ENCODE results near the gene DSG3.

Gene DSG3, protein sequence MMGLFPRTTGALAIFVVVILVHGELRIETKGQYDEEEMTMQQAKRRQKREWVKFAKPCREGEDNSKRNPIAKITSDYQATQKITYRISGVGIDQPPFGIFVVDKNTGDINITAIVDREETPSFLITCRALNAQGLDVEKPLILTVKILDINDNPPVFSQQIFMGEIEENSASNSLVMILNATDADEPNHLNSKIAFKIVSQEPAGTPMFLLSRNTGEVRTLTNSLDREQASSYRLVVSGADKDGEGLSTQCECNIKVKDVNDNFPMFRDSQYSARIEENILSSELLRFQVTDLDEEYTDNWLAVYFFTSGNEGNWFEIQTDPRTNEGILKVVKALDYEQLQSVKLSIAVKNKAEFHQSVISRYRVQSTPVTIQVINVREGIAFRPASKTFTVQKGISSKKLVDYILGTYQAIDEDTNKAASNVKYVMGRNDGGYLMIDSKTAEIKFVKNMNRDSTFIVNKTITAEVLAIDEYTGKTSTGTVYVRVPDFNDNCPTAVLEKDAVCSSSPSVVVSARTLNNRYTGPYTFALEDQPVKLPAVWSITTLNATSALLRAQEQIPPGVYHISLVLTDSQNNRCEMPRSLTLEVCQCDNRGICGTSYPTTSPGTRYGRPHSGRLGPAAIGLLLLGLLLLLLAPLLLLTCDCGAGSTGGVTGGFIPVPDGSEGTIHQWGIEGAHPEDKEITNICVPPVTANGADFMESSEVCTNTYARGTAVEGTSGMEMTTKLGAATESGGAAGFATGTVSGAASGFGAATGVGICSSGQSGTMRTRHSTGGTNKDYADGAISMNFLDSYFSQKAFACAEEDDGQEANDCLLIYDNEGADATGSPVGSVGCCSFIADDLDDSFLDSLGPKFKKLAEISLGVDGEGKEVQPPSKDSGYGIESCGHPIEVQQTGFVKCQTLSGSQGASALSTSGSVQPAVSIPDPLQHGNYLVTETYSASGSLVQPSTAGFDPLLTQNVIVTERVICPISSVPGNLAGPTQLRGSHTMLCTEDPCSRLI

DNA sequence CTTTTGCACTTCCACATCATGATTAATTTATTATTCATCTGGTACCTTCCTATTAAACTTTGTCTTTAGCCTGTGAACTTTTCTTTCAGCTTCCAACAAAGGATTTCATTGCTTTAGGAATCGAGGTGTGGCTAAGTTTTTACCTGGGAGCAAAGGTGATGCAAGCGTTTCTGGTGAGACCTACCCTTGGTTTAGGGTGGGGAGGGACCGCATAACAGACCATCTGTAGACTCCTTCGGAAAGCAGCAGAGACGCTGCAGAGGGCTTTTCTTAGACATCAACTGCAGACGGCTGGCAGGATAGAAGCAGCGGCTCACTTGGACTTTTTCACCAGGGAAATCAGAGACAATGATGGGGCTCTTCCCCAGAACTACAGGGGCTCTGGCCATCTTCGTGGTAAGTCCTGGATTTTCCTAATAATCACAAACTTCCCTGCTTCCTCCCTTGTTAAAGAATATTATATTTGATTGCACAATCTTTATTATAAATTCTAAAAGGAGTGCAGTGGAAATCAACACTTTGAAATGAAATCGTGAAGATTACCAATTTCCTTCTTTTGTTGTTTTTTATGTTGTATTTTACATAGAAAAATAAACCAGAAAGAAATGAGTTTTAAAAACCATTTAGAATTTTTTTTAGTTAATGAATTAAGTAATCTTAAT is at the start of gene DSG3:
TSS of gene DSG3 (plus strand) at position 212 of the 662 bp plus-strand sequence. CDS start at position 349, 137 bp downstream.
- DNase-seq (ENCODE audit: low spot score), result no peak

DNA sequence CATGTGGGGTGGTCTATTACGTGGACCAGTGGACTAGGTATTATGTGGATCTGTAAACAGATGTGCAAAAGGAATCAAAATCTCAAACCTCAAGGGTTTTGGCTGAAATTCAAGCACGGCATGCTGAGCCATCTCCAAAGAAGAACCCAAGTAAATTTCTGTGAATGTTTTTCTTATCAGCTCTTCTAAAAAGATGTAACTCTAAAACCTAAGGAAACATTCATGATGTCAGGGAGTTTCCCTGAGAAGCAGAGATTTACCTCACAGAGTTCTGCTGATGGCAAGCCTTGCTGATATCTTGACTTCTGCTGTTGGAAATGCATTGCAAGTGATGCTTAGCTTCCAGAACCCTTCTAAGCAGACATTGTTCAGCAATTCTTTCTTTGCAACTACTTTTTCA is 49.4 kb upstream of the DSG3 start:
- DNase-seq (ENCODE audit: low spot score), result no peak

DNA sequence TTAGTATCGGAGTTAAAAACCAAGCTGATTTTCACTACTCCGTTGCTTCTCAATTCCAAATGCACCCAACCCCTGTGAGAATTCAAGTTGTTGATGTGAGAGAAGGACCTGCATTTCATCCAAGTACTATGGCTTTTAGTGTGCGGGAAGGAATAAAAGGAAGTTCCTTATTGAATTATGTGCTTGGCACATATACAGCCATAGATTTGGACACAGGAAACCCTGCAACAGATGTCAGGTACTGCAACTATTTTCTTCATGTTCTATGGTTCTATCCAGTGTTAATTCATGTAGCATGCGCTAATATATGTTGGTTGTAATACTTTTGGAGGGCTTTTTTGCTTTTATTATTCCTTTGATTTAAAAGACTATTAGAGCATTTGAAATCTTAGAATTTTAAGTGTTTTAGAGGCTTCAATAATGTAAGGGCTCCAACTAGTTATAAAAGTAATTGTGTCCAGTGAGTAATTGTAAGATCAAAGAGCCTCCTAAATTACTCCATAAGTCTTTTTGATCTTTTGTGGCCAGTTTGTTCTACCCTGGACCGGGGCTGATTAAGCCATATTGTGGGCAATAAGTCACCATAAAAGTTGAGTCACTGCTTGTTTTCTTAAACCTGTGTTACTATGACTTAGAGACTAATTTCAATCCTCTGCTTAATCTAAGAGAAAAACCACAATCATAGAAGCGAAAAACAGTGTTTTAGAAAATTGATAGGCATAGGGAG is 48.1 kb upstream of the DSG3 start:
- DNase-seq (ENCODE audit: low spot score), result no peak

DNA sequence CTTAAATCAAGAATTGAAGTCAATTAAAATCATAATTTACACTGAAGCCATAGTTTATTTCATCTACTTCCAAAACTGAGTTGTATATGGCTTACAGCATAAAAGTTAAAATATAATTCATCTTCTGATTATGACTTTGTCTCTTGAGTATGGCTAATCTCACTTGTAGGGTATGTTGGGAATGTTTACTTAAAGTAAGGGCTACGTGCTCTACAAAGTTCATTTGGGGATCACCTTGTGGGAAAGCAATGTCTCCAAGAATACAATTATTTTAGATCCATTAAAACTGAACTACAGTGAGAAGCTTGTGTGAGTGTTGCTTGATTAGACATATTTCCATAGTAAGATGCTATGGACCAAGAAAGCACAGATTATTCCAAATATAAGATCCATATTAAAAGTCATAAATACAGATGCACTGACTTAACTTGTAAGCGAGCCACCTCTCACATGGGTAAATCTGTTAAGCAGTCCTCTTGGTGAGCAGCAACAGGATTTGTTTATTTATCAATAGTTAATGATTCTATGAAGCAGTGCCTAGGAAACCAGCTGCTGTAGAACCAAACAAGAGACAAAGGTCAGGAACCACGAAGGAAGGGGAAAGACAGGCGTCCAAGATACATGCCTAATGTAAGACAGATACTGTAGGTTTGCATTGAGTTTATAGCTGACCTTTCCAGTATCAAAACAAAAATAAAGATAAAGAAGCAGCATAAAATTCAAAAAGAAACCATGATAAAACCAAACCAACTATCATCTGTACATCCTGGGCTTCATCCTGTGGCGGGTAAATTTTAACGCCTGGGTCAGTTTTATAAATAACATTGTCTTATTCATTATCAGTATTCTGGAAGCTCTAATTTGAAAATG is 46.1 kb upstream of the DSG3 start:
- DNase-seq (ENCODE audit: low spot score), result no peak

DNA sequence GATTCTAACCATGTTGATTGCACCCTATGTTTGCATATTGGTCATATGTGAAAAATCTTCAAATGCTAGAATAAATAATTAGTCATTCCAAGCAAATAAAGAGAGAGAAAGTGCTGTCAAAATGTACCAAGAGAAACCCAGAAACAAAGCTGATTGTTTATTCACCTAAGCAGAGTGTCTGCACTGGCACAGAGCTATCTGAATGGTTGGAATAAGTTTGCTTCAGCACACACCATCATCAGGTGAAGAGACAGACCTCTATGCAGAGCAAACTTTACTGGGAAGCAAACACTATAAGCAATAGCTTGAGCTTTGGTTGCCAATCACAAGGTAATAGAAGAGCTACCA is 45.5 kb upstream of the DSG3 start:
- DNase-seq (ENCODE audit: low spot score), result no peak

DNA sequence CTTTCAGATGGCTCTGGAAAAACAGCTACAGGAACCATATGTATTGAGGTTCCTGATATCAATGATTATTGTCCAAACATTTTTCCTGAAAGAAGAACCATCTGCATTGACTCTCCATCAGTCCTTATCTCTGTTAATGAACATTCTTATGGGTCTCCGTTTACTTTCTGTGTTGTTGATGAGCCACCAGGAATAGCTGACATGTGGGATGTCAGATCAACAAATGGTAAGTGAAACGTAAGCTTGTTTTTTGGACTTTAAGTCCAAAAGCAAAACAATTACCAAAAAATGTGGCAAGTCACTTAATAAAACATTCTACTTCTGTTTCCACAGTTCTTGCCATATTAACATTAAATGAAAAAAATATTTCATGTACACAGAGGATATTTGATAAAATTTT is 44.1 kb upstream of the DSG3 start:
- no peak for DNase-seq (ENCODE audit: low spot score)

DNA sequence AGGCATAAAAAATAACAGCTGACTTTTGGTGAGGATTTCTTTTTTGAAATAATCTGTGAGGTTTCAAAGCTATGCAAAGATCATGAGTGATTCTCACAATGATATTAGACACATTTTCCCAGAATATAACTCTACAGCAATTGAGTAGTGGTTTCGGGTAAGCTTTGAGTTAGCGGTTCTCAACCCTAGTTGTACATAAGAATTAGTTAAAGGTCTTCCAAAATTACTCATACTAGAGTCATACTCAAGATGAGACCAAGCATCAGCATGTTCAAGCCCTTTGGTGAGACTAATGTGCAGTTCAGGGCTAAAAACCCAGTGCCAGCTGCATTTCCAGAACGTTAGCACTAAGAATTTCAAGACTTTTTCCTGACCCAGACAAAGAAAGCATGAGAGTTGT is 39.9 kb upstream of the DSG3 start:
- no peak for DNase-seq (ENCODE audit: low spot score)

DNA sequence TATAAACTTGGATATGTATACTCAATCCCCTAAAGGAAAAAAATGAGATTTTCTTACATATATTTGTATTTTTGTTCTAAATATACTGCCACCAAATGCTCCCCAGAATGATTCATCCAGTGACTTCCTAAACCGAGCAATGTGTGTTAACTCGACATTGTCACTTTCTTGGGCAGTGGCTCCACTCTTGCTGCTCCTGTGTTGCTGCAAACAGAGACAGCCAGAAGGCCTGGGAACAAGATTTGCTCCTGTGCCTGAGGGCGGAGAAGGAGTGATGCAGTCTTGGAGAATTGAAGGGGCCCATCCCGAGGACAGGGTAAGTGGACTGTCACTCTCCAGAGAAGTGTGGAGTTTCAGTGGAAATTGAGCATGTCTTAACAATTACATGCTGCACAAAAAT is 38.3 kb upstream of the DSG3 start:
- DNase-seq (ENCODE audit: low spot score), result no peak

DNA sequence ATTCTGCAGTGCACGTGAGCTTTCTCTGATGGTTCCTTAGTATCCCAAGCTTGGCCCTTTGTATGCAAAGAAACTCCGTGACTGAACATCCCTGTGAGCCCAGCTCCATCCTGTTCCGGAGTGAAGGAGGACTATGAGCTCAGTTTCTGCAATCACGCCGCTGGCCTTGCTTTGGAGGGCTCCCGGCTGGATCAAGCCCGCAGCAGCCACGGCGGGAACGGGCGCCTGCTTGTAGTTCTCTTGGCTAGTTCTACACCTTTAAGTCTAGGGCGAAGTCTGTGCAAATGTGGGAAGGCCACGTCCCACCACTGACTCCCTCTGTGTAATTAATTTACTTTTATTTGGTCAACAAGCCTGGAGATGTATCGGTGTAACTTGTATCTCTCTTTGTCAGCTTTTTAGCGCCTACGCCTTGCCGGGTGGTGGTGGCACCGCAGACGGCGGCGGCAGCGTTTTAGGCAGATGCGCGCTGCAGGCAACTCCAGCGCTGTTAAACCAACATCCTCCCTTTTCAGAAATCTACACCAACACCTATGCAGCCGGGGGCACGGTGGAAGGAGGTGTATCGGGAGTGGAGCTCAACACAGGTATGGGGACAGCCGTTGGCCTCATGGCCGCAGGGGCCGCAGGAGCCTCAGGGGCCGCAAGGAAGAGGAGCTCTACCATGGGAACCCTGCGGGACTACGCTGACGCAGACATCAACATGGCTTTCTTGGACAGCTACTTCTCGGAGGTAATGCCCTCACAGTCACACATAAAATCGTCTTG is 36.6 kb upstream of the DSG3 start:
- DNase-seq (ENCODE audit: low spot score), result no peak

DNA sequence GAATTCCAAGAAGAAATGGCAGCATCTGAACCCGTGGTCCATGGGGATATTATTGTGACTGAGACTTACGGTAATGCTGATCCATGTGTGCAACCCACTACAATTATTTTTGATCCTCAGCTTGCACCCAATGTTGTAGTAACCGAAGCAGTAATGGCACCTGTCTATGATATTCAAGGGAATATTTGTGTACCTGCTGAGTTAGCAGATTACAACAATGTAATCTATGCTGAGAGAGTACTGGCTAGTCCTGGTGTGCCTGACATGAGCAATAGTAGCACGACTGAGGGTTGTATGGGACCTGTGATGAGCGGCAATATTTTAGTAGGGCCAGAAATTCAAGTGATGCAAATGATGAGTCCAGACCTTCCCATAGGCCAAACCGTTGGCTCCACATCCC is 34.4 kb upstream of the DSG3 start:
- DNase-seq (ENCODE audit: low spot score), result no peak

DNA sequence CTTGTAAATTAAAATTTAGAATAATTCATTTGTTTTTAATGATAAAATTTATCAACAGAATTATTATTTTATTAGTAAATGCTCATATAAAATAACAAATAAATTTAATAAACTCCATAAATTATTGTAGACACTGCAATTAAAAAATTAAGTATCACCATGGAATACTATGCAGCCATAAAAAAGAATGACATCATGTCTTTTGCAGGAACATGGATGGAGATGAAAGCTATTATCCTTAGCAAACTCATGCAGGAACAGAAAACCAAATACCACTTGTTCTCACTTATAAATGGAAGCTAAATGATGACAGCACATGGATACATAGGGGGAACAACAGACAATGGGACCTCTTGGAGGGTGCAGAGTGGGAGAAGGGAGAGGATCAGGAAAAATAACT is 29.7 kb upstream of the DSG3 start:
- no peak for DNase-seq (ENCODE audit: low spot score)

DNA sequence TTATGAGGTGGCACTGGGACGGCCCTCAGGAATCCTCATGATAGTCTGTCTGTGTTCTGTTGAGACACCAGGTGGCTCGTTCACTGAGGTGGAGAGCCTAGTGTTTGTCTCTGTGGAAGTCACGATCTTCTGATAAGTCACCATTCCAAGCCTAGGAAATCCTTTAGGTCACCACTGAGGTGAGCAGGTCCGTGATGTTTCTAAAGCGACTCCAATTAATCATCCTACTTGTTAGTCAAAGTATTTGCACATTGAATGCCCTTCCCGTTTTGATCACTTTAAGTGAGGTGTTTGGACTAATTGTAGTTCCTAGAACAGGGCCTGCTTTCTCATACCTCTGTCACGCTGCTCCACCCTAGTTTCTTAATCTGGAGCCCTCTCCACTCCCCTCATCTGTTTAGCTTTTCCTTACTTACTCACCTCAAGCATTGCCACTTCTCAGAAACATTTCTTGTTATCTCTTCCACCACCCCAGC is 28.0 kb upstream of the DSG3 start:
- DNase-seq (ENCODE audit: low spot score), result no peak

DNA sequence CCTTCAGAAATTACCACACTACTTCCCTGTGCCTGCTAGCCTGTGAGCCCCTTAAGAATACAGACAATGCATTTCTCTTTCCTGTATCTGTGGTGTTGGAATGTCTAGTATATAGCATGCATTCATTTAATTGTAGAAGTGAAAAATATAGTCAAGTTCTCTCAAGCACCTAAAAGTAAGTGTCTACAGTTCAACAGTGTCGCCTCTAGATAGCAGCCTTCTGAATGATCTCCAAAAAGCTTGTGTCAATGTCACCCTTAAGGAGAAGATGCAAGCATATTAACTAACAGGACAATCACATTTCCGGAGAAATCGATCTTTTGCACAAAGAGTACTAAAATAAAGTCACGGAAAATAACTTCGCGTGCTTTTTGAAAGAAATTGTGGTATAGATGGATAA is 27.5 kb upstream of the DSG3 start:
- no peak for DNase-seq (ENCODE audit: low spot score)

DNA sequence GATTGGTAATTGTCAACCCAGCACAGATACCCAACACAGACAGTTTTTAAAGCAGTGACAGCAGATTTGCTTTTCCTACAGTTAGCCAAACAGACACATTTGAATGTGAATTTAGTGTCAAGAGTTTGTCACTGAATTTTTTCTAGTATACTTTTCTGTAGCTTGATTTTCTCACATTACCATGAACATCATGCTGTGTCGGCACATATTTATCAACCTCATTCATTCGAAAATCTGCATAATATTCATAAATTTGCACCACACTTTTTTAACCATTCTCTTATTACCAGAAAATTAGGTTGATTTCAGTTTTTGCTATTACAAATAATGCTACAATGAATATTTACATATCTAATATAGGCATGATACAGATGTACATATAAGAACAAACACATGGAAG is 27.0 kb upstream of the DSG3 start:
- DNase-seq (ENCODE audit: low spot score), result no peak

DNA sequence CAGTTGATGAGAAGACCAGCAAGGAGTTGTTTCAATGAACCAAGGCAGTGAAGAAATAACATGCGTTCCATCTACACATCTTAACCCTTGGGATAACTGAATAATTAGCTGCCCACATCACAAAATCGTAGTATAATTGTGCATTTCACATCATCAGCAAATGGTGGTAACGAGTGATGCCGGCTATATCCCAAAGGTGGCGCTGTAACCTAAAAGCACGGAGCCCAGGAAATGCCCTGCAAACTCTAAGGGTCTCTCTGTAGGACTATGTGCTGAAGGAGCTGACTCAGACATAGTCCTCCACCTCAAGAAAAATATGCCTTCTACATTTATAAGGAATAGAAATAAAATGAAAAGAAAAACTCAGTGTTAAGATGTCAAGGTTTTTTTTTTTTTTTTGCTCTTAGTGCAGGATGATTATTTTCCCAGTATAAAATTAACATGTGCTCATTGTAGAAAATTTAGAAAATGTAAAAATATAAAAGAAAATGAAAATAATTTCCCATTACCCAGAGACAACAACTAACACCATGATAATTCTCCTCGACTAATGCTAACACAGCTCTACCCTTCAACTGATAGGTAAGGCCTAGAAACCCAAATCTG is 23.1 kb upstream of the DSG3 start:
- no peak for DNase-seq (ENCODE audit: low spot score)

DNA sequence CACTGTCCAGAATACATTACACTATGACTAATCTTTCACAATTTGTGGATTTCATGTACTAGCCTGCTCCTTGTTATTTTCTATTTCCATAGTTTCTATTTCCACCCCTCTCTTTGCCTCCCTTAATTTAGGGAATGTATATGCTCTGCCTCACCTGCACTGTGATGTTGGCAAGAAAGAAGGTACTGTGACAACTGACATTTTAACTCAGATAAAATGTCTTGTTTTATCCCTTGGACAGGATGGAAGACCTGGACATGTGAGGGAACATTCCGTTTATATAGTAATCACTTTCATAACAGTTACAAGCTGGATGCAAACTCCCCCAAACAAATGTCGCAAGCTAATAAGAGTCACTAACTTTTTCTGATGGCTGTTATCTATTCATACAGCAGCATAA is 21.5 kb upstream of the DSG3 start:
- no peak for DNase-seq (ENCODE audit: low spot score)

DNA sequence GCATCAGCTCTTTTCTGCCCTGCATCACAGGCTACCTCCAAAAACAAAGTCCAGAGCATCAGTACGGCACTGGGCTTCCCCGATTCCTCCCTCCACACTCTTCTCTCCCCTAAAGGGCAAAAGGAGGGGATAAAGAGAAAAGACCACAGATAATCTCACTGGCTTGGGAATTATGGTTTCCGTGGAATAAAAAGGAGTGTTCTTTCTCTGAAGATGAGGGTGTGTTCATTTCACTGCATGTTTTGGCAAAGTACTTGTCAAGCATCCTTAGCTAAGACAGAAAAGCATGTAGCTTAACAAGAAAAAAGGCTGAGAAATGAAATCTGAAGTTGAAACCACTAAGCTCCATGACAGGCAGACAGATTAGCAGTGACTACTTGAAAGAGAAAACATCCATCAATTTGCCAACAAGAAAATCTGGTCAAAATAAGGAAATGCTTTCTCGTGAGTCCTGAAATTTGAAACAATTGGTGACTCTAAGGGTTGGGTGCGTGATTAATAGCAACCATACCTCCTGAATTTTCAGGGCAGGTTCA is 20.6 kb upstream of the DSG3 start:
- DNase-seq (ENCODE audit: low spot score), result no peak

DNA sequence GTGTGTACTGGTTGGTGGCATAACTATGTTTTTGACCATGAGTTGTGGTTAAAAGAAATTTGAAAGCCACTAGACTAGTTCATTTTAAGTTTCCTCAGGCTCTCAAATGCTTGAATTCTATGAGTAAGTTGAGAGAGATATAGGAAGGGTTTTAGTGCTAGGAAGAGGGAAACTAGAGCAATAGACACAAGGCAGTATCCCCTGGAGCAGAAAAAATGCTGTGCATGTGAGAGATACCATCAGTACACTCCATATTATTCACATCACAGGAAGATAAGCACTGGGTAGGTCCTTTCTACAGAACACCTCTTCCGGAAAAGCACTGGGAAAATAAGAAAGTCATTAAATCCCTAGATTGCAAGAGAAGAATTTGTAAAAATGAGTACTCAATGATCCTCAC is 19.3 kb upstream of the DSG3 start:
- DNase-seq (ENCODE audit: low spot score), result no peak

DNA sequence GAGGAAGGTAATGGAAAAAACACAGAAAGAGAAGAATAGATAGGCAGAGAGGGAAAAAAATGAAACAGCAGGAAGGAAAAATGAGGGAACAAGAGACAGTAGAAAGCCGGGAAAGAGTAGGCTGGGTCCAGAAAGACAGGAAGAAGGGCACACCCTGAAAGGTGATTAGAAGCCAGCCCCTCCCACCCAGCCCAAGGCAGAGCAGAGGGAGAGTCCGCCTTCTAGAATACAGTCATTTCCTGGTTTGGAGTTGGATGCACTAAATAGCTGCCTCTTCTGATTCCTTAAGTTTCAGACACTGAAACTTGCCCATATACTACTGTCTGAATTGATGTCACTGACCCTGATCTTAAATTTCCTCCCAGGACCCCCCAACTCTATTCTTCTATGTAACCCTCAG is 17.9 kb upstream of the DSG3 start:
- no peak for DNase-seq (ENCODE audit: low spot score)

Data from left forelimb (tissue), 1 donor.